Mucosa of descending colon (tissue), 3 donors: ENCODE data around the gene ARNT2. TPM values are rescaled to one million over a fixed set of nuclear protein-coding genes. Genes with fewer than 3 reads are reported as not detected.

Experiments used
- ATAC-seq: fragments of 200-7000 bp; cut with Tn5 transposase; one replicate; pipeline ENCODE4 v1.9.1; 2020; ENCODE audit warnings: mild to moderate bottlenecking, moderate library complexity
- DNase-seq, 3 donors: peaks; one replicate each; pipeline ENCODE4 v3.0.0-alpha.2; 2020
- H3K36me3 ChIP-seq: fragments of 200-600 bp; one replicate; pipeline ENCODE4 v1.8.0; 2021; ENCODE audit warnings: low read depth, mild to moderate bottlenecking
- H3K4me1 ChIP-seq: fragments of 200-600 bp; one replicate; pipeline ENCODE4 v1.8.0; 2021; ENCODE audit warnings: low read depth, mild to moderate bottlenecking
- H3K4me3 ChIP-seq: fragments of 200-600 bp; one replicate; pipeline ENCODE4 v1.8.0; 2021; ENCODE audit warnings: mild to moderate bottlenecking
- H3K9me3 ChIP-seq: fragments of 200-600 bp; one replicate; pipeline ENCODE4 v1.8.0; 2021; ENCODE audit warnings: mild to moderate bottlenecking
- CTCF ChIP-seq: fragments of 200-600 bp; IDR thresholded peaks from one replicate; pipeline ENCODE4 v1.8.0; 2022; ENCODE audit warnings: antibody characterized with exemption, mild to moderate bottlenecking
- intact Hi-C, 2 donors: fragments of 100-400 bp; cut with DNase I in 1 of 2; cut with micrococcal nuclease in 1 of 2; formaldehyde crosslinking; loops; one replicate each; pipeline versions ENCODE4 v1.11.0 to v1.11.1; 2022; cut with DNase I, micrococcal nuclease
- total RNA-seq, 3 donors: library from RNA; stranded (reverse); fragmentation: NEBNext Ultra II Directional in 2 of 3; extraction: Animal tissue kit (Norgen Biotek cat#: 25700) in 2 of 3; gene quantifications; one replicate each; pipeline versions ENCODE4 v1.2.1 to v1.2.4, GENCODE V29; 2021 to 2023
- donor health status: DM: no; HTN: no; CAD: no; lungs with moderate emphysema.
- donor health status: DM: no; HTN: no; CAD: no.
- donor health status: DM: no; HTN: yes; CAD: no.

The ARNT2 gene
- total RNA-seq, 3 donors from 2014 or later = 2.8 to 11.1 (median 3.2) TPM

GRCh38 chr15:80590761-80591355, 186.7 kb downstream of the ARNT2 start:
- DNase-seq (no peak), ATAC-seq (no peak)
- intact Hi-C loops = no loop called here
- no peaks in the 10 kb centered on the region for H3K36me3 ChIP-seq
- no peak overlapping the region for H3K4me3 ChIP-seq
- no peak for TF ChIP-seq CTCF
- H3K9me3 ChIP-seq = no peaks in the 10 kb centered on the region
- H3K4me1 ChIP-seq = no peaks in the 10 kb centered on the region

GRCh38 chr15:80591471-80591870, 187.3 kb downstream of the ARNT2 start:
- H3K4me3 ChIP-seq = no peak overlapping the region
- intact Hi-C loops = no loop called here
- ATAC-seq (no peak), DNase-seq (no peak)
- no peaks in the 10 kb centered on the region for H3K9me3 ChIP-seq
- no peak for TF ChIP-seq CTCF
- H3K36me3 ChIP-seq = no peaks in the 10 kb centered on the region
- H3K4me1 ChIP-seq = no peaks in the 10 kb centered on the region

GRCh38 chr15:80591938-80592825, 188.0 kb downstream of the ARNT2 start:
- no peak for TF ChIP-seq CTCF
- intact Hi-C loops = no loop called here
- Histone ChIP-seq H3K36me3 (no peaks in the 10 kb centered on the region), H3K4me1 (no peaks in the 10 kb centered on the region), H3K4me3 (no peak overlapping the region), H3K9me3 (no peaks in the 10 kb centered on the region)
- no peak for DNase-seq
- no peak for ATAC-seq

GRCh38 chr15:80593486-80594030, 189.4 kb downstream of the ARNT2 start:
- TF ChIP-seq CTCF = no peak
- ATAC-seq (no peak), DNase-seq (no peak)
- Histone ChIP-seq H3K4me3 (no peak overlapping the region), H3K36me3 (no peaks in the 10 kb centered on the region), H3K9me3 (no peaks in the 10 kb centered on the region), H3K4me1 (no peaks in the 10 kb centered on the region)
- intact Hi-C loops = no loop called here

GRCh38 chr15:80594091-80594889, 190.1 kb downstream of the ARNT2 start:
- intact Hi-C loops = no loop called here
- no peaks in the 10 kb centered on the region for H3K36me3 ChIP-seq
- DNase-seq (no peak), ATAC-seq (no peak)
- no peak overlapping the region for H3K4me3 ChIP-seq
- no peak for TF ChIP-seq CTCF
- H3K9me3 ChIP-seq = no peaks in the 10 kb centered on the region
- no peaks in the 10 kb centered on the region for H3K4me1 ChIP-seq
